ENCODE measurements around the gene ABLIM2. TPM values are rescaled to one million over a fixed set of nuclear protein-coding genes. Genes with fewer than 3 reads are reported as not detected.

The ABLIM2 gene
- total and polyA plus RNA-seq, 7 experiments from 2014 or later: 0.22 to 5.8 (median 3.1) TPM

- no peak overlapping the region for H3K27ac Mint-ChIP-seq
- CTCF ChIA-PET: no interaction called here
- intact Hi-C loops (cut with micrococcal nuclease): no loop called here
Measured at GRCh38 chr4:8067274-8067936, 91.2 kb downstream of the ABLIM2 start.

DNA sequence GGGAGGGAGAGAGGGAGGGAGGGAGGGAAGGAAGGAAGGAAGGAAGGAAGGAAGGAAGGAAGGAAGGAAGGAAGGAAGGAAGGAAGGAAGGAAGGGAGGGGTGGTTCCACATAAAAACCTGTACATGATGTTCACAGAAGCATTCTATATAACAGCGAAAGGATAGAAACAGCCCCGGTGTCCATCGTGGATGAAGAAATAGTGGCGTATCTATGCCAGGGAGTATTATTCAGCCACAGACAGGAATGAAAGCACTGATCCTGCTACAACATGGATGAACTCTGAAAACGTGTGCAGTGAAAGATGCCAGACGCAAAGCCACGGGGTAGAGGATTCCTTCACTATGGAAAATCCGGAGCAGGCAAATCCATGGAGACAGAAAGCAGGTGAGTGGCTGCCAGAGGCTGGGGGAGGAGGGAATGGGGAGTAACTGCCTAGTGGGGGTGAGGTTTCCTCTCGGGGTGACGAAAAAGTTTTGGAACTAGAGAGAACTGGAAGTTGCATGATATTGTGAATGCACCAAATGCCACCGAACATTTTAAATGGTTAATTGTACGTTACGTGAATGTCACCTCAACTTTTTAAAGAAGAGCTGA, 92.2 kb downstream of the ABLIM2 start:
- peaks cover 0 to 24% (median 3%) of the 10 kb centered on the region in 3 experiments for H3K9me3 ChIP-seq (ENCODE audit: control insufficient read depth in 2 of 3, low read length in 3 of 3)
- ChIA-PET CTCF (no interaction called here), POLR2A (no interaction called here)
- Mint-ChIP-seq H3K27ac (no peak overlapping the region), H3K27me3 (no peaks in the 10 kb centered on the region), H3K36me3 (peaks cover 0 to 15% (median 15%) of the 10 kb centered on the region in 5 donors), H3K4me3 (no peak overlapping the region), H3K4me1 (no peaks in the 10 kb centered on the region), H3K9me3 (peaks cover 5 to 36% (median 13%) of the 10 kb centered on the region in 11 donors)
- H3K4me1 ChIP-seq (ENCODE audit: control insufficient read depth in 2 of 2, insufficient read depth in 2 of 2, low read length in 2 of 2): no peaks in the 10 kb centered on the region
- H3K27me3 ChIP-seq (ENCODE audit: control insufficient read depth in 2 of 2, insufficient read depth in 2 of 2, low read length in 2 of 2): no peaks in the 10 kb centered on the region
- intact Hi-C loops (cut with micrococcal nuclease): no loop called here
- no peak overlapping the region for H3K27ac ChIP-seq (ENCODE audit: low read depth, low read length)
- DNase-seq (no peak), ATAC-seq (no peak)
- no peak overlapping the region for H3K4me3 ChIP-seq (ENCODE audit: low read length)
- H3K36me3 ChIP-seq (ENCODE audit: control insufficient read depth in 2 of 3, insufficient read depth in 3 of 3, low read length in 3 of 3): no peaks in the 10 kb centered on the region

More at GRCh38 chr4:8067274-8067936, 91.2 kb downstream of the ABLIM2 start:
- Histone ChIP-seq H3K4me3 (ENCODE audit: low read length) (no peak overlapping the region), H3K27me3 (ENCODE audit: control insufficient read depth in 2 of 2, insufficient read depth in 2 of 2, low read length in 2 of 2) (no peaks in the 10 kb centered on the region), H3K36me3 (ENCODE audit: control insufficient read depth in 2 of 3, insufficient read depth in 3 of 3, low read length in 3 of 3) (no peaks in the 10 kb centered on the region), H3K4me1 (ENCODE audit: control insufficient read depth in 2 of 2, insufficient read depth in 2 of 2, low read length in 2 of 2) (no peaks in the 10 kb centered on the region), H3K27ac (ENCODE audit: low read depth, low read length) (no peak overlapping the region), H3K9me3 (ENCODE audit: control insufficient read depth in 2 of 3, low read length in 3 of 3) (peaks cover 0 to 24% (median 3%) of the 10 kb centered on the region in 3 experiments)
- ATAC-seq (no peak), DNase-seq (no peak)
- Mint-ChIP-seq H3K36me3 (peaks cover 0 to 15% (median 15%) of the 10 kb centered on the region in 5 donors), H3K4me1 (no peaks in the 10 kb centered on the region), H3K27me3 (peaks cover 0 to 6% (median 0%) of the 10 kb centered on the region in 5 donors), H3K9me3 (peaks cover 5 to 36% (median 13%) of the 10 kb centered on the region in 11 donors), H3K4me3 (no peak overlapping the region)
- POLR2A ChIA-PET: no interaction called here

DNA sequence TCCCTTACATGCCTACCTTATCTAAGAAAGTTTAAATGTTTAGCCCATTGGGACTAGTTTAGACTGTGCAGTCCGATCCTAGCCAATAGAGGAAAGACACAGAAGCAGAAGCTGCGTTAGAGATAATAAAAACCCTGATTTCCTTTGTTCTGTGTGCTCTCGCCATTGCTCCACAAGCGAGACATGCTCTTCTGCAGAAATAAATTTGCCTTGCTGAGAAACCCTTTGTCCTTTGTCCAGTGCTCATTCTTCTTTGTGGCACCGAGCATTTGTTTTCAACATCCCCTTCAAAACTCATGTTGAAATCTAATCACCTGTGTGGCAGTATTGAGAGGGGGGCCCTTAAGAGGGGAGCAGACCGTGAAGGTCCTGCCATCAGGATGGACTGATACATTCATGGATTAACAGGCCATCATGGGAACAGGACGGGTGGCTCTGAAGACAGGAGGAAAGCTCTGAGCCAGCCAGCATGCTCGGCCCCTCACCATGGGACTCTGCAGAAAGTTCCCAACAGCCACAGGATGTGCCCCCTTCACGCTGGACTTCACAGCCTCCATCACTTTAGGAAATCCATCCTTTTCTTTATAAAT, 94.5 kb downstream of the ABLIM2 start:
- H3K27me3 Mint-ChIP-seq: no peaks in the 10 kb centered on the region
- no peaks in the 10 kb centered on the region for H3K4me1 ChIP-seq (ENCODE audit: control insufficient read depth in 2 of 2, insufficient read depth in 2 of 2, low read length in 2 of 2)
- ATAC-seq (no peak), DNase-seq (no peak)
- intact Hi-C loops (cut with micrococcal nuclease): no loop called here
- H3K4me1 Mint-ChIP-seq: no peaks in the 10 kb centered on the region
- H3K27ac Mint-ChIP-seq: no peak overlapping the region
- no peak overlapping the region for H3K27ac ChIP-seq (ENCODE audit: low read depth, low read length)
- H3K4me3 ChIP-seq (ENCODE audit: low read length): no peak overlapping the region
- peaks cover 0 to 26% (median 21%) of the 10 kb centered on the region in 5 donors for H3K36me3 Mint-ChIP-seq
- H3K9me3 ChIP-seq (ENCODE audit: control insufficient read depth in 2 of 3, low read length in 3 of 3): peaks cover 0 to 24% (median 3%) of the 10 kb centered on the region in 3 experiments
- H3K36me3 ChIP-seq (ENCODE audit: control insufficient read depth in 2 of 3, insufficient read depth in 3 of 3, low read length in 3 of 3): no peaks in the 10 kb centered on the region
- peaks cover 5 to 36% (median 13%) of the 10 kb centered on the region in 11 donors for H3K9me3 Mint-ChIP-seq
- ChIA-PET POLR2A (no interaction called here), CTCF (no interaction called here)
- H3K27me3 ChIP-seq (ENCODE audit: control insufficient read depth in 2 of 2, insufficient read depth in 2 of 2, low read length in 2 of 2): no peaks in the 10 kb centered on the region
- no peak overlapping the region for H3K4me3 Mint-ChIP-seq

DNA sequence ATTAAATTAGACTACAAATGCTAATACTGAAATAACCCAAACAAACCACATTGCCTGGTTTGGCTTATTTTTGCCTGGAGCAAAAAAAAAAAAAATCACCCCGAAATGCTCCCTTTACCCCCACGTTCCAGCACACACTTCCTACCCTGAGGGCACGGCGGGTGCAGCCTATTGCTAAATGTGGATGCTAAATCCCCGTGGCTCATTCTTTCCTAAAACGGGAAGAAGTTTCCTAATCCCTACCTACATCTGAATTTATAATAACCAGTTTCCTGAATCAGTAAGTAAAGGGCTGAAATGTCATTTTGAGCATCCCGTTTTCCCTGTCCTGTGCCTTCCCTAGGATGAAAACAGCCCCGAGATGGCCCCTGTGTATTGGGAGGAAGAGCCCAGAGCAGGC, 97.0 kb downstream of the ABLIM2 start:
- H3K27me3 Mint-ChIP-seq: no peaks in the 10 kb centered on the region
- H3K27ac Mint-ChIP-seq: no peak overlapping the region
- H3K27ac ChIP-seq (ENCODE audit: low read depth, low read length): no peak overlapping the region
- H3K4me3 Mint-ChIP-seq: no peak overlapping the region
- CTCF ChIA-PET: no interaction called here
- peaks cover 0 to 36% (median 25%) of the 10 kb centered on the region in 5 donors for H3K36me3 Mint-ChIP-seq
- DNase-seq (no peak), ATAC-seq (no peak)
- no peaks in the 10 kb centered on the region for H3K27me3 ChIP-seq (ENCODE audit: control insufficient read depth in 2 of 2, insufficient read depth in 2 of 2, low read length in 2 of 2)
- no peaks in the 10 kb centered on the region for H3K4me1 Mint-ChIP-seq
- POLR2A ChIA-PET: no interaction called here
- peaks cover 5 to 31% (median 13%) of the 10 kb centered on the region in 11 donors for H3K9me3 Mint-ChIP-seq
- no peak overlapping the region for H3K4me3 ChIP-seq (ENCODE audit: low read length)
- no peaks in the 10 kb centered on the region for H3K36me3 ChIP-seq (ENCODE audit: control insufficient read depth in 2 of 3, insufficient read depth in 3 of 3, low read length in 3 of 3)
- no peaks in the 10 kb centered on the region for H3K4me1 ChIP-seq (ENCODE audit: control insufficient read depth in 2 of 2, insufficient read depth in 2 of 2, low read length in 2 of 2)
- peaks cover 0 to 24% (median 3%) of the 10 kb centered on the region in 3 experiments for H3K9me3 ChIP-seq (ENCODE audit: control insufficient read depth in 2 of 3, low read length in 3 of 3)
- intact Hi-C loops (cut with micrococcal nuclease): no loop called here

GRCh38 chr4:8061145-8061544, 97.5 kb downstream of the ABLIM2 start:
- POLR2A ChIA-PET: no interaction called here
- H3K36me3 Mint-ChIP-seq: peaks cover 0 to 36% (median 22%) of the 10 kb centered on the region in 5 donors
- no peak overlapping the region for H3K27ac Mint-ChIP-seq
- intact Hi-C loops (cut with micrococcal nuclease): no loop called here
- Histone ChIP-seq H3K27me3 (ENCODE audit: control insufficient read depth in 2 of 2, insufficient read depth in 2 of 2, low read length in 2 of 2) (no peaks in the 10 kb centered on the region), H3K4me1 (ENCODE audit: control insufficient read depth in 2 of 2, insufficient read depth in 2 of 2, low read length in 2 of 2) (no peaks in the 10 kb centered on the region), H3K9me3 (ENCODE audit: control insufficient read depth in 2 of 3, low read length in 3 of 3) (peaks cover 0 to 24% (median 3%) of the 10 kb centered on the region in 3 experiments), H3K27ac (ENCODE audit: low read depth, low read length) (no peak overlapping the region), H3K36me3 (ENCODE audit: control insufficient read depth in 2 of 3, insufficient read depth in 3 of 3, low read length in 3 of 3) (no peaks in the 10 kb centered on the region), H3K4me3 (ENCODE audit: low read length) (no peak overlapping the region)
- H3K4me1 Mint-ChIP-seq: no peaks in the 10 kb centered on the region
- H3K9me3 Mint-ChIP-seq: peaks cover 5 to 27% (median 13%) of the 10 kb centered on the region in 11 donors
- H3K27me3 Mint-ChIP-seq: no peaks in the 10 kb centered on the region
- H3K4me3 Mint-ChIP-seq: no peak overlapping the region
- ATAC-seq (no peak), DNase-seq (no peak)
- CTCF ChIA-PET: no interaction called here

DNA sequence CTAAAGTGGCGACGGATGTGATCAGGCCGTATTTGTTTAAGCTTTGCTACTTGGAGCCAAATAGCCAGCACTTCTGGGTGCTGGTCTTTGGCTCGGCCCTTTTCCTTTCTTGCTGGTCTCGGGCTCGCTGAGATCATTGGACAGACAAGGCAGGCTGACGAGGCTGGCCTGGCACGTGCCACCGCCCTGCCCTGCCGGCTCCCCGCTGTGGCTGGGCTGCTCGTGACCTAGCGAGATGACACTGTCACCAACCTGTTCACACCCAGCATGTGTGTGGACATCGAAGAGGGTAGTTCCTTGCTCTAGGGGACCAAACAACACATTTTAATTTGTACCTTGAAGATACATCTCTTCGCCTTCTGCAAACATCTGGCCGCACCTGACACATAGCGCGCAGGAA, 98.0 kb downstream of the ABLIM2 start:
- no peak overlapping the region for H3K27ac Mint-ChIP-seq
- peaks cover 0 to 36% (median 22%) of the 10 kb centered on the region in 5 donors for H3K36me3 Mint-ChIP-seq
- POLR2A ChIA-PET: no interaction called here
- no peaks in the 10 kb centered on the region for H3K27me3 ChIP-seq (ENCODE audit: control insufficient read depth in 2 of 2, insufficient read depth in 2 of 2, low read length in 2 of 2)
- CTCF ChIA-PET: no interaction called here
- no peak for DNase-seq
- no peaks in the 10 kb centered on the region for H3K4me1 Mint-ChIP-seq
- H3K9me3 ChIP-seq (ENCODE audit: control insufficient read depth in 2 of 3, low read length in 3 of 3): peaks cover 0 to 24% (median 3%) of the 10 kb centered on the region in 3 experiments
- no peaks in the 10 kb centered on the region for H3K4me1 ChIP-seq (ENCODE audit: control insufficient read depth in 2 of 2, insufficient read depth in 2 of 2, low read length in 2 of 2)
- no peak overlapping the region for H3K4me3 ChIP-seq (ENCODE audit: low read length)
- H3K9me3 Mint-ChIP-seq: peaks cover 5 to 27% (median 13%) of the 10 kb centered on the region in 11 donors
- intact Hi-C loops (cut with micrococcal nuclease): no loop called here
- H3K27ac ChIP-seq (ENCODE audit: low read depth, low read length): no peak overlapping the region
- ATAC-seq: no peak
- no peak overlapping the region for H3K4me3 Mint-ChIP-seq
- H3K36me3 ChIP-seq (ENCODE audit: control insufficient read depth in 2 of 3, insufficient read depth in 3 of 3, low read length in 3 of 3): no peaks in the 10 kb centered on the region
- H3K27me3 Mint-ChIP-seq: no peaks in the 10 kb centered on the region
